HL-60 (cell line): ENCODE measurements around the gene PRKCD.

Experiments used
- DNase-seq, 2 experiments: peaks; one replicate each; pipeline ENCODE4 v3.0.0-alpha.2; 2010 to 2020; ENCODE audit warnings: low read depth in 1 of 2, low spot score in 1 of 2
- H3K27ac ChIP-seq: fragments of 250-450 bp; sonication (Bioruptor Pico); replicated peaks from 2 replicates; pipeline ENCODE4 v1.5.1; 2020; ENCODE audit warnings: mild to moderate bottlenecking, moderate library complexity
- H3K27me3 ChIP-seq: fragments of 250-450 bp; sonication (Bioruptor Pico); 2 replicates; pipeline ENCODE4 v1.5.1; 2021; ENCODE audit warnings: mild to moderate bottlenecking, moderate library complexity; ENCODE audit not compliant: insufficient read depth, poor library complexity, severe bottlenecking
- H3K4me3 ChIP-seq: replicated peaks from 2 replicates; pipeline ENCODE4 v1.5.1; 2011; ENCODE audit warnings: mild to moderate bottlenecking, control low read depth, low read length; ENCODE audit not compliant: insufficient read depth
- GABPA ChIP-seq: IDR thresholded peaks from 2 replicates; pipeline ENCODE4 v1.6.1; 2012; ENCODE audit warnings: low read depth
- POLR2AphosphoS5 ChIP-seq: IDR thresholded peaks from 2 replicates; pipeline ENCODE4 v1.6.1; 2012; ENCODE audit warnings: low read depth
- SPI1 ChIP-seq: IDR thresholded peaks from 2 replicates; pipeline ENCODE4 v1.6.1; 2012; ENCODE audit warnings: low read depth, mild to moderate bottlenecking, borderline replicate concordance
- TF ChIP-seq, protein P1 (sequence below): IDR thresholded peaks from one replicate; pipeline ENCODE4 v1.5.1; 2011; ENCODE audit warnings: low read length, control low read depth, inconsistent platforms; ENCODE audit not compliant: insufficient read depth
- TF ChIP-seq, protein P2 (sequence below): IDR thresholded peaks from 2 replicates; pipeline ENCODE4 v1.6.1; 2012; ENCODE audit warnings: low read depth; ENCODE audit not compliant: insufficient replicate concordance

PRKCD gene

GRCh38 chr3:53114412-53115074 lies 46.5 kb upstream of the PRKCD start:
- no peaks in the 10 kb centered on the region for H3K27me3 ChIP-seq
- no peak overlapping the region for H3K4me3 ChIP-seq
- H3K27ac ChIP-seq = no peak overlapping the region
- DNase-seq = no peak
- TF ChIP-seq GABPA (no peak), SPI1 (no peak), POLR2AphosphoS5 (no peak)
- TF ChIP-seq, protein P1, sequence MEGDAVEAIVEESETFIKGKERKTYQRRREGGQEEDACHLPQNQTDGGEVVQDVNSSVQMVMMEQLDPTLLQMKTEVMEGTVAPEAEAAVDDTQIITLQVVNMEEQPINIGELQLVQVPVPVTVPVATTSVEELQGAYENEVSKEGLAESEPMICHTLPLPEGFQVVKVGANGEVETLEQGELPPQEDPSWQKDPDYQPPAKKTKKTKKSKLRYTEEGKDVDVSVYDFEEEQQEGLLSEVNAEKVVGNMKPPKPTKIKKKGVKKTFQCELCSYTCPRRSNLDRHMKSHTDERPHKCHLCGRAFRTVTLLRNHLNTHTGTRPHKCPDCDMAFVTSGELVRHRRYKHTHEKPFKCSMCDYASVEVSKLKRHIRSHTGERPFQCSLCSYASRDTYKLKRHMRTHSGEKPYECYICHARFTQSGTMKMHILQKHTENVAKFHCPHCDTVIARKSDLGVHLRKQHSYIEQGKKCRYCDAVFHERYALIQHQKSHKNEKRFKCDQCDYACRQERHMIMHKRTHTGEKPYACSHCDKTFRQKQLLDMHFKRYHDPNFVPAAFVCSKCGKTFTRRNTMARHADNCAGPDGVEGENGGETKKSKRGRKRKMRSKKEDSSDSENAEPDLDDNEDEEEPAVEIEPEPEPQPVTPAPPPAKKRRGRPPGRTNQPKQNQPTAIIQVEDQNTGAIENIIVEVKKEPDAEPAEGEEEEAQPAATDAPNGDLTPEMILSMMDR = no peak
- TF ChIP-seq, protein P2, sequence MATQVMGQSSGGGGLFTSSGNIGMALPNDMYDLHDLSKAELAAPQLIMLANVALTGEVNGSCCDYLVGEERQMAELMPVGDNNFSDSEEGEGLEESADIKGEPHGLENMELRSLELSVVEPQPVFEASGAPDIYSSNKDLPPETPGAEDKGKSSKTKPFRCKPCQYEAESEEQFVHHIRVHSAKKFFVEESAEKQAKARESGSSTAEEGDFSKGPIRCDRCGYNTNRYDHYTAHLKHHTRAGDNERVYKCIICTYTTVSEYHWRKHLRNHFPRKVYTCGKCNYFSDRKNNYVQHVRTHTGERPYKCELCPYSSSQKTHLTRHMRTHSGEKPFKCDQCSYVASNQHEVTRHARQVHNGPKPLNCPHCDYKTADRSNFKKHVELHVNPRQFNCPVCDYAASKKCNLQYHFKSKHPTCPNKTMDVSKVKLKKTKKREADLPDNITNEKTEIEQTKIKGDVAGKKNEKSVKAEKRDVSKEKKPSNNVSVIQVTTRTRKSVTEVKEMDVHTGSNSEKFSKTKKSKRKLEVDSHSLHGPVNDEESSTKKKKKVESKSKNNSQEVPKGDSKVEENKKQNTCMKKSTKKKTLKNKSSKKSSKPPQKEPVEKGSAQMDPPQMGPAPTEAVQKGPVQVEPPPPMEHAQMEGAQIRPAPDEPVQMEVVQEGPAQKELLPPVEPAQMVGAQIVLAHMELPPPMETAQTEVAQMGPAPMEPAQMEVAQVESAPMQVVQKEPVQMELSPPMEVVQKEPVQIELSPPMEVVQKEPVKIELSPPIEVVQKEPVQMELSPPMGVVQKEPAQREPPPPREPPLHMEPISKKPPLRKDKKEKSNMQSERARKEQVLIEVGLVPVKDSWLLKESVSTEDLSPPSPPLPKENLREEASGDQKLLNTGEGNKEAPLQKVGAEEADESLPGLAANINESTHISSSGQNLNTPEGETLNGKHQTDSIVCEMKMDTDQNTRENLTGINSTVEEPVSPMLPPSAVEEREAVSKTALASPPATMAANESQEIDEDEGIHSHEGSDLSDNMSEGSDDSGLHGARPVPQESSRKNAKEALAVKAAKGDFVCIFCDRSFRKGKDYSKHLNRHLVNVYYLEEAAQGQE = no peak

DNA sequence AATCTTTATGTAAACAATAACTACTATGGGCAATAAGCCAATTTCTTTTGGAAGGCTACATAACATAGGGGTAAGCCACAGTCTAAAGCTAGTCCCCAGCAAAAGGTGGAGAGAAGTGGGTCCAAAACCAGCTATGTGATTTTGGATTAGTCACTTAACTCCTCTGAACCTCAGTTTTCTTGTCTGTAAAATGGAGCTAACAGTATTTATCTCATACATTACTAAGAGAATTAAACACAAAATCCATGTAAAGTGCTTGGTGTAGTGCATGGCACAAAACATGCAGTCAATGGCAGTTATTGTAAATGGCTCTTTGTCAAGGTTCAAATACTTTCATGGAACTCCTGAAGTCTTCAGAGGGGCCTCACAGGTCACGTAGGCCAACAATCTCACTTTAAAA lies 44.1 kb upstream of the PRKCD start:
- H3K27me3 ChIP-seq = no peaks in the 10 kb centered on the region
- no peak overlapping the region for H3K27ac ChIP-seq
- TF ChIP-seq, protein P2 = no peak
- no peak for TF ChIP-seq SPI1
- no peak for TF ChIP-seq POLR2AphosphoS5
- TF ChIP-seq, protein P1 = no peak
- TF ChIP-seq GABPA = no peak
- H3K4me3 ChIP-seq = no peak overlapping the region
- no peak for DNase-seq

- H3K27ac ChIP-seq = no peak overlapping the region
- DNase-seq = no peak
- no peaks in the 10 kb centered on the region for H3K27me3 ChIP-seq
- TF ChIP-seq SPI1 (no peak), GABPA (no peak), POLR2AphosphoS5 (no peak)
- TF ChIP-seq, protein P1 = no peak
- TF ChIP-seq, protein P2 = no peak
- no peak overlapping the region for H3K4me3 ChIP-seq
Measured at GRCh38 chr3:53120336-53120735, 40.7 kb upstream of the PRKCD start.
